Stimulated activated effector memory CD8-positive, alpha-beta T cell treated with anti-CD3 and anti-CD28 coated beads, Interleukin-12 subunit alpha, Interleukin-12 subunit beta, amount 100 ng/mL, for 72 hours (primary cell): Measurements from ENCODE around the gene AADACL4.

ENCODE experiments used
- ATAC-seq: fragments of 150-1000 bp; cut with Tn5 transposase; 2 replicates; pipeline ENCODE4 v1.10.0; 2021
- DNase-seq, 2 donors: peaks; one replicate each; pipeline ENCODE4 v3.0.0; 2021 to 2022; ENCODE audit warnings: low spot score in 2 of 2
- H3K27ac Mint-ChIP-seq: one replicate; pipeline ENCODE4 v1.8.0; 2022; ENCODE audit warnings: mild to moderate bottlenecking, mixed read lengths
- H3K36me3 Mint-ChIP-seq: one replicate; pipeline ENCODE4 v1.8.0; 2022; ENCODE audit warnings: mild to moderate bottlenecking, mixed read lengths
- H3K4me1 Mint-ChIP-seq: one replicate; pipeline ENCODE4 v1.8.0; 2022; ENCODE audit warnings: mixed read lengths
- H3K4me3 Mint-ChIP-seq: one replicate; pipeline ENCODE4 v1.8.0; 2022; ENCODE audit warnings: mild to moderate bottlenecking, mixed read lengths
- H3K9me3 Mint-ChIP-seq: one replicate; pipeline ENCODE4 v1.8.0; 2022; ENCODE audit warnings: mixed read lengths

The AADACL4 gene

DNA sequence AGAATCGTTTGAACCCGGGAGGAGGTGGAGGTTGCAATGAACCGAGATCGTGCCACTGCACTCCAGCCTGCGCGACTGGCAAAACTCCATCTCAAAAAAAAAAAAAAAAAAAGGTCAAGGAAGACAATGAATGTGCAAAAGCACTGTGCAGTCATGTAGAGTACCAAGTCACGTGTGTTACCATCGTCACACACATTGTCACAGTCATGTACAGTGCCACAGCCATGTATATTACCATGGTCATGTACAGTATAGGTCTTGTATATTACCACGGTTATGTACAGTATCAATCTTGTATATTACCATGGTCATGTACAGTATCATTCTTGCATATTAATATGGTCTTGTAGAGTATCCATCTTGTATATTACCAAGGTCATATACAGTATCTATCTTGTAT is 38.9 kb upstream of the AADACL4 start:
- no peak for ATAC-seq
- peaks cover 74% of the 10 kb centered on the region for H3K4me1 Mint-ChIP-seq
- H3K4me3 Mint-ChIP-seq = peak overlapping the region; percentile 43
- no peak overlapping the region for H3K27ac Mint-ChIP-seq
- H3K9me3 Mint-ChIP-seq = no peaks in the 10 kb centered on the region
- no peak for DNase-seq
- H3K36me3 Mint-ChIP-seq = peaks cover 73% of the 10 kb centered on the region

DNA sequence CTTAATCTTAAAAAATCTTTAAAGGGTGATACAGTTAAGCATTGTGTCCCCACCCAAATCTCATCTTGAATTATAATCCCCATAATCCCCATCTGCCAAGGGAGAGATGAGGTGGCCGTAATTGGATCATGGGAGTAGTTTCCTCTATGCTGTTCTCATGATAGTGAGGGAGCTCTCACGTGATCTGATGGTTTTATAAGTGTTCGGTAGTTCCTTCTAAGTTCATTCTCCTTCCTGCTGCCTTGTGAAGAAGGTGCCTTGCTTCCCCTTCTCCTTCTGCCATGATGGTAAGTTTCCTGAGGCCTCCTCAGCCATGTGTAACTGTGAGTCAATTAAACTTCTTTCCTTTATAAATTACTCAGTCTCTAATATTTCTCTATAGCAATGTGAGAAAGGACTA is 36.6 kb upstream of the AADACL4 start:
- DNase-seq (no peak), ATAC-seq (no peak)
- H3K4me1 Mint-ChIP-seq = peaks cover 70% of the 10 kb centered on the region
- H3K9me3 Mint-ChIP-seq = no peaks in the 10 kb centered on the region
- H3K36me3 Mint-ChIP-seq = peaks cover 85% of the 10 kb centered on the region
- no peak overlapping the region for H3K27ac Mint-ChIP-seq
- no peak overlapping the region for H3K4me3 Mint-ChIP-seq

DNA sequence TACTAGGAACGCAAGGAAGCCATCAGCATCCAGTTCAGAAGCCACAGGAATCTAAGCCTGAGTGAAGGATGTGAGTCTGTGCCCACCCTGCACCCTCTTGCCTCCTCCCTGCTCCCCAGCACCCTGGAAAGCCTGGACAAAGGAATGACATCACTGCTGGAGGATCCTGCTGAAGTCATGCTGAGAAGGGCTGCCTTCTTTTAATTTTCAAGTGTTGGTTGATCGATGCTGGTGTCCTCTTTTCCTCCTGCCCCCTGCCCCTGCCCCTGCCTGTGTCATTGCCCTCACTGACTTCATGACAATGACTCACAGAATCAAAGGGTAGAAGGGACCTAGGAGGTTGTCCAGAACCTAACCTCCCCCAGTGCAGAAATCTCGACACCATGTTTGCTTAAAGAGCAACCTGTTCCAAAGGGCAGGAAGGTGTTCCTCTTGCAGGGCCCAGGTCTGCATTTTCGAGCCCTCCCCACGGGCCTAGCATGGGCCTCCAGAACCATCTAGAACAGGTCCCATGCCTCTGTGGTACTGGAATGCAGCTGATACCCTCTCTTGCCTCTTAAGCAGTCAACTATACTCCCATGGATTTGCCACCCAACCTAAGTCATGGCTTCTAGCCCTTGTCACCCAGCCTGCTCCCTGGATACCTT is 35.5 kb upstream of the AADACL4 start:
- no peaks in the 10 kb centered on the region for H3K9me3 Mint-ChIP-seq
- H3K36me3 Mint-ChIP-seq = peaks cover 88% of the 10 kb centered on the region
- no peak overlapping the region for H3K4me3 Mint-ChIP-seq
- DNase-seq = no peak
- H3K27ac Mint-ChIP-seq = no peak overlapping the region
- no peak for ATAC-seq
- peaks cover 72% of the 10 kb centered on the region for H3K4me1 Mint-ChIP-seq

DNA sequence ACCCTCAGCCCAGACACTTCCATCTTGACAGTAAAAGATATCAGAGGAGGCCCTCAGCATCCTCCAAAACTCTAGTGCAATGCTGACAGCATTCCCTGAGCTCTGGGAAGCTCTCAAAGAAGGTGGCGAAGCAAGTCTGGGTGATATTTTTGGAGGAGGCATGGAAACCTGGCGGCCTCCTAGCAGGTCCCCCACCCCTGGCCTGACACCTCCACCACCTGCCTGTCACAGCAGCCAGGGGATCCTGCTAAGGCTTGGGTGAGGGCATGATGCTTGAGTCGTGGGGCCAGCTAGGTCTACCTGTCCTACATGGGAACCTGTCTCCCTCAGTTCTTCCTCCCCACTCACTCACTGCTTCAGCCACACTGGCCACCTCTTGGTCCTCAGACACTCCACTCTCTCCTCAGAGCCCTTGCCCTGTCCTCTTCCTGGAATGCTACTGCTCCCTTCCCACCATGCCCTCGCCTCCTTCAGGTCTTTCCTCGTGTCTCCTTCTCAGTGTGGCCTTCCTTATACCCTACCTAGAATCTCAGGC is 34.3 kb upstream of the AADACL4 start:
- no peak overlapping the region for H3K27ac Mint-ChIP-seq
- H3K9me3 Mint-ChIP-seq = no peaks in the 10 kb centered on the region
- no peak for DNase-seq
- peaks cover 67% of the 10 kb centered on the region for H3K4me1 Mint-ChIP-seq
- H3K4me3 Mint-ChIP-seq = no peak overlapping the region
- ATAC-seq = no peak
- H3K36me3 Mint-ChIP-seq = peaks cover 88% of the 10 kb centered on the region

DNA sequence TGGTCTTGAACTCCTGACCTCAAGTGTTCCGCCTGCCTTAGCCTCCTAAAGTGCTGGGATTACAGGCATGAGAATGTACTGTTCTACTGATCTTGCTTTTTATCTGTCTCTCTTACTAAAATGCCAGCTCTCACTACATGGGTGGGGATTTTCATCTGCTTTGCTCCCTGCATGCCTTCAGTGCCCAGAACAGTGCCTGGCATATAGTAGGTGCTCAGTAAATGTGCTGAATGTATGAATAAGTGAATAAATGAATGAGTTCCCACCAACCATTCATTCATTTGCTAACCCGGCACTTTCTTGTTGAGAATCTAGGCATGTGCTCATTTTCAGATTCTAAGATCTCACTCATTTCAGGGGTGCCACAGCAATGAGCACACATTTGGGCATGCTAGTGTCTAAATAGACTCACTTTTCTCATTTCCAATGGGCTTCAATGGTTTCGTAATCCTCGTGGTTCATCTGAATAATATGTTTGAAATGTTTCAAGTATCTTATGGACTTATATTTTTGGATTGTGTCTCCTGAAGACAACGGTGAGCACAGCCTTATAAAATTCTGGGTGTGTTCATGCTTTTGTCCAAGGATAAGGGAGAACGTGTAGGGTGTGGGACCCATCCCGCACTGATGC is 33.5 kb upstream of the AADACL4 start:
- H3K4me1 Mint-ChIP-seq = peaks cover 72% of the 10 kb centered on the region
- no peak for ATAC-seq

DNA sequence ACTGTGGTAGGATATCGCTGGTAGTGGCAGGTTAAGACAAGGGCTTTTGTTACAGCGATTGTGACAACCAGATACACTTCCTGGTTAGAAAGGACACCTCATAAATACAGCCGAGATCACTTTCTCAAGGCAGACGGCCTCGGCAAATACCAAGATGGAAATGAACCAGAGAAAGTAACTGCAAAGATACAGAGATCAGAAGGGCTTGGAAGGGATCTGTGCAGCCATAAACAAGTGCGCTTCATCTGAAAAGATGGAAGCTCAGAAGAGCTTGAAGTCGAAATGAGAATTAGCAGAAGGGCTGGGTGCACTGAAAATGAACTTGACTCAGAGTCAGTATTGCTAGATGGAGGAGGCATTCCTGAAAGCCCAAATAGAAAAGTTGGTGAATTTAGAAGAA is 32.9 kb upstream of the AADACL4 start:
- Mint-ChIP-seq H3K36me3 (peaks cover 89% of the 10 kb centered on the region), H3K4me1 (peaks cover 77% of the 10 kb centered on the region), H3K9me3 (no peaks in the 10 kb centered on the region), H3K27ac (peak overlapping the region; percentile 37), H3K4me3 (no peak overlapping the region)
- ATAC-seq (no peak), DNase-seq (no peak)

More for the DNA sequence above, 33.5 kb upstream of the AADACL4 start:
- no peak overlapping the region for H3K27ac Mint-ChIP-seq
- H3K36me3 Mint-ChIP-seq = peaks cover 89% of the 10 kb centered on the region
- H3K4me3 Mint-ChIP-seq = no peak overlapping the region
- no peak for DNase-seq
- no peaks in the 10 kb centered on the region for H3K9me3 Mint-ChIP-seq

DNA sequence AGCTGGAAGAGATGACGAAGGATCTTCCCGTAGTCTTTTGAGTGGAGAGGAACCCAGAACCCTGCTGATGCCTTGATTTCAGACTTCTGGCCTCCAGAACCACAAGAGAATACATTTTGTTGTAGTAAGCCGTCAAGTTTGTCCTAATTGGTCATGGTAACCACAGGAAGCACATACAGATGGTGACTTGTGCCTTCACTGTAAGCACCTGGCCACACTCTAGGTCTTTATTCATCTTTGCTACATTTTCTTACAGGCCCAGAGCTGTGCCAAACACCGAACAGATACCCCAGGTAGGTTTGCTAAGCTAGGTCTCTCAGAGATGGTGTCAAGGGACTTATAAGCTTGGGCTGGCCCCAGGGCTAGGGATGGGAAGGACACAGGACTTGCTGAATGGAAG is 30.7 kb upstream of the AADACL4 start:
- Mint-ChIP-seq H3K4me3 (no peak overlapping the region), H3K4me1 (peaks cover 79% of the 10 kb centered on the region), H3K36me3 (peaks cover 86% of the 10 kb centered on the region), H3K9me3 (no peaks in the 10 kb centered on the region), H3K27ac (peak overlapping the region; percentile 3)
- ATAC-seq (peak; percentile 25), DNase-seq (no peak)

DNA sequence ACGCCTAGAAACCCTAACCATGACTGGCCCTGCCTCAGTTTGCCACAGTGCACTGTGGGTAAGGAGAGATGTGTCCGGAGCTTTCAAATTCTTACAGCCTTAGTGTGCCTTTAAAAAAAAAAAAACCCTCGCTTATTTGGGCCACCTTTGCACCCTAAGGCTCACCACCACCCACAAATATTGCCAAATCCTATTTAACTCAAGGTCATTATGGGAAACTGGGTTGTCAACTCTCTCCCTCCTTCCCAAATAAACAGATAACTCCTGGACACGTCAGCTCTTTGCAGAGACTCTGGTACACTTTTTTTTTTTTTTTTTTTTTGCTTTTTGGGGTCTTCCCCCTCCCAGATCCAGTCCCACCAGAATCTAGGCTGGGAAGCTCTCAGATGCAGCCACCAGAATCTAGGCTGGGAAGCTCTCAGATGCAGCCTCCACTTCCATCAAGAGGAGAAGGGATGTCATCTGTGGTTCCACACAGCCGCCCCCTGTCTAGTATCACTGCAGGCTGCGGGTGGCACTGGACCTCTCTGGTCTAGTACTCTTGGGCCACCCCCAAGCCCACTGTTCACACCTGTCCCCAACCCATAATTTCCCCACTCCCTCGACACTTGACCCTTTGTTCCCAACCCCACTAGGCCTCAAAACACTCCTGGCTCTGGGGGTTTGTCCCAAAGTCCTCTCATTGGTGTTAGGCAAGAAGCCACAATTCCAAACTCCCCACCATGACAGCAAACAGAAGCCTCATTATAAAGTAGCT is 29.3 kb upstream of the AADACL4 start:
- H3K27ac Mint-ChIP-seq = no peak overlapping the region
- peak overlapping the region; percentile 98 for H3K4me3 Mint-ChIP-seq
- DNase-seq = no peak
- H3K4me1 Mint-ChIP-seq = peaks cover 79% of the 10 kb centered on the region
- peaks cover 89% of the 10 kb centered on the region for H3K36me3 Mint-ChIP-seq
- ATAC-seq = no peak
- H3K9me3 Mint-ChIP-seq = no peaks in the 10 kb centered on the region

DNA sequence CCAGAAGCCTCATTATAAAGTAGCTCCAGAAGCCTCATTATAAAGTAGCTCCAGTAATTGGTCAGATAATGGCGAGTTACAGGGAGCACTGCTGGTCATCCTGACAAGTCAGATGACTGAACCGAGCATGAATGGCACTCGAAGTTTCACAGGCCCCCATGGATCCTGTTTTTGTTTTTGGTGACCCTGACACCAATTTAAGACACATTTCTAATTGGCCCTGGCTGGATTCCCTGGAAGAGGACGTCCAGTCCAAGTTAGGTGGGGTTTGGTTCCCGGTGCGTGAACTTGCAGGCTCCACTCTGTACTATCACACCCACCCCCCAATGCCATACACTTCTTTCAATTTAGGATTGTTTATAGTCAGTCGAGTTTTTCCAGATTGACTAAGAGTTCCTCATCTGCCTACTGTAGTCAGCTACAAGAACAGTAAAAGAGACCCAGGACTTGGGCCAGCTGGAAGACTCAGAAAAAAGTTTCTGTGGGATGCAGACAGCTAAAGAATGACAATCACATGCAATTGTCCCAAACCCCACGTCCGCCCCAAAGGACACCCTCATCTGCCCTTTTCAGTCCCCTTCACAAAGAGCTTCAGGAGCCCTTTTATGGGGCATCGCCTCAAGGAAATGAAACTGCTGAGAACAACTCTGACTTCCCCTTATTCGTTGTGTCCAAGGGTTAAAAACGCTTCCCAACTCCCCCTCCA is 28.6 kb upstream of the AADACL4 start:
- DNase-seq = no peak
- Mint-ChIP-seq H3K4me3 (peak overlapping the region; percentile 98), H3K4me1 (peaks cover 79% of the 10 kb centered on the region), H3K9me3 (no peaks in the 10 kb centered on the region), H3K27ac (peak overlapping the region; percentile 96), H3K36me3 (peaks cover 89% of the 10 kb centered on the region)
- no peak for ATAC-seq

DNA sequence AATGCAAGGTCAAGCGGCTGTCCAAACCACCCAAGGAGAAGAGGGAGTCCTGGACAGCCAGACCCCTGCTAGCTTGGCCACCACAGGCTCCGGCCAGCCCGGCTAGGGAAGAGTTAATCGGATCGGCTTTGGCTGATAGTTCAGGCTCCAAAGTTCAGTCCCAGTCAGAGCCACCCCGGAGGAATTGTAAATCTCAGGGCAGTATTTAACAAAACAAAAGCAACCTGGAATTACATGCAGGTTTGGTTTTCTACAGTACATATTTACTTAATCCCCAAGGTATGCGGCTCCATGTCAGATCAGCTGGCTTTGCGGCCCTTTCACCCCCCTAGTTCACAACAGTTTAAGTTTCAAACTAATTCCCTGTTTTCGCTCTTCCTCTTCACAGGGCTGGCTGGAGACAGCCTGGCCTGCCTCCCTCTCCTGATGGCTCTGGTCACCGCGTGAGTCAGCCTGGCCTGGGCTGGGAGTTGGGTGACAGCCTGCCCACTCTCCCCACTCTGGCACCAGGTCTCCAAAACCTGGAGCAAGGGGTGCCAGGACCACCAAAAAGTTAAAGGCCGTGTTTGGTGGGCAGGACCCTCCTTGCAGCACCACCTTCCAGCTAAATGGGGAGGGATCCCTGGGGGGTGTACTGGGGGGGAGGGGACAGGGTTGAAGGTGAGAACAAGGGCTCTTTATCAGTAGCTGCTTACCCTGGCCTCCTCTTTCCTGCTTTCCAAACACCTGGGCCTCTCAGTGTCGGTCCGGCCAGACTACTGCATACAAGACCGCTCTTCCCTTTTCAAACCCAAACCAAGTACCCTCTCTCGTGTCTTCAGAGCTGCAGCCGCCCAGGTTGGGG is 27.8 kb upstream of the AADACL4 start:
- Mint-ChIP-seq H3K4me3 (peak overlapping the region; percentile 98), H3K9me3 (no peaks in the 10 kb centered on the region), H3K36me3 (peaks cover 86% of the 10 kb centered on the region), H3K27ac (peak overlapping the region; percentile 96), H3K4me1 (peaks cover 77% of the 10 kb centered on the region)
- DNase-seq = no peak
- no peak for ATAC-seq

DNA sequence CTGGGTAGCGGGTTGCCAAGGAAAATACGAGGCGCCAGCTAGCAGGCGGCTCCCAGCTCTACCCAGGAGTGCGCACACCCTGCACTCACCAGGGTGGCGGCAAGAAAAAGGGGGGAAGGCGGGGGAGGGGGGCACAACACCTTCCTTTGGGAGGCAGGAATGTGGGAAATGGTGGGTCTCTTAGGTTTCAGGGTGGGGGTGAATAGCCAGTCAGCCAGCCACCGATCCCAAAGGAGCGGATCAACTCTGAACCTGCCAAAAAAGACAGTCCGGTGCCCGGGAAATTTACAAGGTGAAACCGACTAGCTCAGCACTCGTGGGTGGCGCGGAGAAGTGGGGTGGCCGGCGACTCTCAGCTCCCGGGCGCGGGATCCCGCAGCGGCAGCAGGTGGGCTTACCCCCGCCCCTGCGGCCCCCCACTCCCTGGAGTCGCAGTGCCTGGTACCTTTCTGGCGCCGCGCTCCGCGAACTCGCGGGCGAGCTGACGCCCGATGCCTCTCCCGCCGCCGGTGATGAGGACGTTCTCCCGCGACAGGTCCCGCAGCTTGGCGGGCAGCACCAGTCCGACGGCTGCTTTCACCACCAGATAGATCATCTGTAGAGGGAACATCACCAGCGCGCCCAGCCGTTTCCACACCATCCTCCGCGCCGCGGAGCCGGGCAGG is 27.0 kb upstream of the AADACL4 start:
- peaks cover 81% of the 10 kb centered on the region for H3K36me3 Mint-ChIP-seq
- H3K9me3 Mint-ChIP-seq = no peaks in the 10 kb centered on the region
- H3K4me1 Mint-ChIP-seq = peaks cover 80% of the 10 kb centered on the region
- H3K4me3 Mint-ChIP-seq = peak overlapping the region; percentile 98
- H3K27ac Mint-ChIP-seq = peak overlapping the region; percentile 96
- ATAC-seq (no peak), DNase-seq (peak in 1 of 2 donors; percentile 67)

DNA sequence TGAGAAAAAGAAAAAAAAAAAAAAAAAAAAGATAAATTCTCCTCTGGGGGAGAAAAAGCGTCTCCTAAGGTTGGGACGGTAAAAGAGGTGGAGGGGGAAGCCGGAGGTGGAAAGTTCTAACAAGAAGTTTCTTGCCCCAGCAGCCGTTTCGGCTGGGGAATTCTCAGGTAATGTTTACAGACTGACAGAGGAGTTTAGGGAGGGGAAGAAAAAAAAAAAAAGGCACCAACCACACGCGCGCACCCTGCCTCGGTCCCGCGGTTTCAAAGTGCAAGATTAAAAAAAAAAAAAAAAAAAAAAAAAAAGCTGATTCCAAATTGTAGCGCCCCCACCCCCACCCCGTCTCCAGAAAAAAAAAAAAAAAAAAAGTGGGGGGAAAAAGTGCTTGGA is 26.4 kb upstream of the AADACL4 start:
- H3K27ac Mint-ChIP-seq = peak overlapping the region; percentile 96
- H3K9me3 Mint-ChIP-seq = no peaks in the 10 kb centered on the region
- peak overlapping the region; percentile 98 for H3K4me3 Mint-ChIP-seq
- DNase-seq = no peak
- H3K36me3 Mint-ChIP-seq = peaks cover 74% of the 10 kb centered on the region
- no peak for ATAC-seq
- peaks cover 81% of the 10 kb centered on the region for H3K4me1 Mint-ChIP-seq

DNA sequence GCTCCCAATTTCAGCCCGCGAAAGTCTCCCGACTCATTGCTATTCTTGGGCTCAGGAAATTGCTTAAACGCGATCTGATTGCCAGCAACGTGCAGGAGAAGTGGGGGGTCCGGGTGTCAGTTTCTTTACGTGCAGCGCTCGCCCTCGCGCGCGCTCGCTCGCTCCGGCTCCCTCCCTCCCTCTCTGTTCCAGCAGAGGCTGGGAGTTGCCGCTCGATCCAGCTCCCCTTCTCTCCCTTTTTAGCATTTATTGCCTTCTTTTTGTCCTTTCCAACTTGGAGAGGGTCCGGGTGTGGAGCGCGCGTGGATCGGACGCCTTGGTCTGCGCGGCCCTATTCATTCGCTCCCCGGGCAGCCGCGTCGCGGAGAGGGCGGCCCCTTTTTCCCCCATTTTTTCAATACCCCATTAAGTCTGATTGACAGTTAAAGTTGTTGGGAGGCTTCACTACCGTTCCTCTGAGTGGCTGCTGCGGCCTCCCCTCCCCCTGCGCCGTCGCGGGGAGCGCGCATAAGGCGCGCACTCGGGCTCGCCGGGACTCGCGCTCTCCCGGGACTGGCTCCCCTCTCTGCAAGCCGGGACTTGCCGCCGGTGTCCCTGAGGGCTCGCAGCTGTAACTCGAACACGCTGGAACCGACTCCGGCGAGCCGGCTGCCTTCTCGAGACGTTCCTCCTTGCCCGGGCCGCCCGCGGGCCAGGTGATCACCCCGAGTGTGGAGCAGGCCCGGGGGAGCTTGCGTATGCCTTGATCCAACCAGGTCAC is 25.8 kb upstream of the AADACL4 start, which contains the start of gene DHRS3:
Gene DHRS3, minus strand, starts transcription at position 310 of the 760 bp plus-strand sequence. CDS start 862 bp downstream, outside the sequence.
- no peaks in the 10 kb centered on the region for H3K9me3 Mint-ChIP-seq
- peaks cover 77% of the 10 kb centered on the region for H3K4me1 Mint-ChIP-seq
- H3K27ac Mint-ChIP-seq = peak within 1 kb of the TSS; percentile 96
- ATAC-seq (peak; percentile 66), DNase-seq (peak; percentile 62 to 85)
- peak within 1 kb of the TSS; percentile 98 for H3K4me3 Mint-ChIP-seq
- peaks cover 69% of the 10 kb centered on the region for H3K36me3 Mint-ChIP-seq
